GM18526 (cell line): Measurements from ENCODE around the gene ARHGAP26.
A peak's percentile ranks its signal among the peaks of the same experiment; 100 is the strongest.

Experiments
- POLR2A ChIP-seq: IDR thresholded peaks from 3 replicates; pipeline ENCODE4 v1.6.1; 2011; ENCODE audit not compliant: insufficient read length; ENCODE audit errors: extremely low read depth

The ARHGAP26 gene

DNA sequence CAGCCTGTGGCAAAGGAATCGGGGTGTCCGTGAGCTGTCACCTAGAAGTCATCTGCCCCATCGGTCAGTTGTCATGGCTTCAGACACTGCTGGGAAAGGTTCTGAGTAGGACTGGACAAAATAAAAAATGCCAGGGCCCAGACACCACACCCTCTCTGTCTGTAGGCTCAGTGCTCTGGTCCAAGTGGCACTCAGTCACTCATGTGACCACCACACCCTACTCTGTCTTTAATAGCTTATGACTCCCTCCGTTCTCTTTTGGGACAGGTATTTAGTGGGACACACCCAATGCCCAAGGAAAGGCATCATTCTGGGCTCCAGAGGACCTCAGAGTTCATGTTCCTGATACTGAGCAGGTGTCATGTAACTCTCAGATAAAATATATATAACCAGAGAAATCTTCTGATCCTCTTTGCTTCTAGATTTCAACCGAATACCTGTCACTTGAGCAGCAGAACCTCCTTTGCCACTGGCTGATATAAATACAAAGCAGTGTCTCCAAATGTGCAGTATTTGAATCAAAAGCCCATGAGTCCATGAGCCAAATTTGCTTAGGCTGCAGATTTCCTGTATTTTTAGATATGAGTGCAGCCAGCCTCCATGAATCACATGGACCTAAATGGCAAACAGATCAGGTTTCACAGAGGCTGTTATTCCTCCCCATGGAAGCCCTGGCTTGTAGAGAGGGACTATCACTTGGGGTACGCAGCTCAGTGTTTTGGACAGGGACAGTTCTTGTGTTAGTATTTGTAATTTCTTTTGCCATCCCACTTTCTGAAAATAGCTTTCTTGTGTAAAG lies 272.0 kb downstream of the ARHGAP26 start:
- TF ChIP-seq POLR2A = no peak

- TF ChIP-seq POLR2A = no peak
Measured at GRCh38 chr5:143044265-143044664, 274.1 kb downstream of the ARHGAP26 start.

DNA sequence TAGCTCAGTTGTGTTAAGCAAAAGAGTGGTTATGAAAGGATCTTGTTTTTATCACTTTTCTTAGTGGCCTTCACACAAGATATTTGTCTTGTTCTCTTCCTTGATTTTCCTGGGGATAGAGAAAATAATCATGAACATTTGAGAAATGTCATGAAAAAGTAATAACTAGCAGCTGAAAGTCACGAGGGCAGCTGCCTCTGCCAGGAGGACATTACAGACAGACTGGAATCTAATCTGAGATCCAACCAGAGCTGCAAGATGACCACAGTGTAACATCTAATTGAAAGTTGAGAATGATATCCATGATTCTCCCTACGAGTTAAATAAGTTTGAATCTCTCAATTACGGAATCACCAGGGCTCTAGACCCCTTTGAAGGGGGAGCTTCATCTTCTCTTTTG lies 274.9 kb downstream of the ARHGAP26 start:
- TF ChIP-seq POLR2A = no peak

DNA sequence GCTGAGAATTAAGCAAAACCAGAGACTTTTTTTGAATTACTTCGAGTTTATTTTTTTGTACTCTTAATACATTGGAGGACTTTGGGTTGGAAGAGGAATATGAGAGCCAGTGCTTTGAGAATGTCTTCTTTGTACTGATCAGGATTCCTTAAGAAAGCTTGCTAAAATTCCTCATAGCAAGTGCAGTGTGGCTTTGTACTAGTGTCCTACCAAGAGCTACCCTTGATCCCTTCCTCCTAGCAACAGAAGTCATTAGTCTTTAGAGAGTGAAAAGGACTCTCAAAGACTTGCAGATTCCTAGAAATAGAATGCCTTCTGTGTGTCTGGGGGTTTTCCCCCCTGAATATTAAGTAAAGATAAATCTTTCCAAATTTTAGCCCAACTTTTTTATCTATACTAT lies 276.1 kb downstream of the ARHGAP26 start:
- TF ChIP-seq POLR2A = no peak

DNA sequence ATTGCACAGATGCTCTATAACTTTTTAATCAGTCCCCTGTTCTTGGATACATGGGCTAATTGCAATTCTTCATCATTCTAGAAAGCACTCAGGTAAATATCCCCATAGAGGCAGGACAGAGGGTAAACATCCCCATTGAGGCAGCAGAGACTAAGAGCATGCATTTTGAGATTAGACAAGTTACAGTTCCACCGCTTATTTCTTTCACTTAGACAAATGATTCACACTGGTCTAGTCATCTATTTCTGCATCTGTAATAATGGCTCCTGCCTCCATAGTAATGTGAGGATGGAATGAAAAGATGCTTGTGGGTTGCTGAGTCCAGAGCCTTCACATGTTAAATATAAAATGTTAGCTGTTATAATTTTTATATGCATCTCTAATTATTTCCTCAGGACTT lies 276.9 kb downstream of the ARHGAP26 start:
- no peak for TF ChIP-seq POLR2A

GRCh38 chr5:143050183-143050582 lies 280.0 kb downstream of the ARHGAP26 start:
- no peak for TF ChIP-seq POLR2A

DNA sequence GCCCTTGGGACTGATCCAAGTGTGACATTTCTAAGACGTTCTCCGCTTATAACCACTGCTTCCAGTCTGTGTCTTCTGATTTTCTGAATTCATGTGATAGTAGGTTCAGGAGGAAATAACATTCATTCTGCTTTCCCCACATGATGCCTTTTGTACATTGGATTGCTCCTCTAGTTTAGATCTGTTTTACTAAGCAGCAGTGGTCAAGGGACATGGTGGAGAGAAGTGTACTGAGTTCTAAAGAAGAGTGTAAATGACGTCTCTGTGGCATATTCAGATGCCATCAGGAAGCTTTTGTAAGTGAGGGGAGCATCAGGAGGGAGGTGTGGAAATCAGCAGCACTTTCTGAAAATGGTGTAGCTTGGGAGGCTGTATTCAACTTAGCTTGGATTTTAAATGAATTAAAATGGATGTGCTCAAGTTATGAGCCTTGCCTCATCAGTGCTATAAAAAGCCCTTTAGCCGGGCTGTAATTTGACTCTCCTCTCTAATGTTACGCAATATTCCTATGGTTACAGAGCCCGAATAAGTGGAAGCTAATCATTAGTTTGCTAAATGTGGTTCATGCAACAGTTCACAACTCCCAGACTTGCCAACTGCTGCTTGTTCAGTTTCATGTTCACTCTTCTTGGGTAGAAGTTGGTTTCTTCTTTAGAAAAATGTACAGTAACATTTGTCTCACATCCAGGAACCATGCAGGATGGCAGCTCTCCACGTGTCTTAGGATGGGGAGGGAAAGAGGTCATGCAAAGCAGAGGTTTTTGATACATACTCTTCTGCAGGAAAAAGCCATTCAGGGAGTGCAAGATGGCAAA lies 281.3 kb downstream of the ARHGAP26 start:
- TF ChIP-seq POLR2A = no peak

- no peak for TF ChIP-seq POLR2A
Measured at GRCh38 chr5:143052967-143053682, 282.9 kb downstream of the ARHGAP26 start.

- no peak for TF ChIP-seq POLR2A
Measured at GRCh38 chr5:143053780-143054179, 283.6 kb downstream of the ARHGAP26 start.

DNA sequence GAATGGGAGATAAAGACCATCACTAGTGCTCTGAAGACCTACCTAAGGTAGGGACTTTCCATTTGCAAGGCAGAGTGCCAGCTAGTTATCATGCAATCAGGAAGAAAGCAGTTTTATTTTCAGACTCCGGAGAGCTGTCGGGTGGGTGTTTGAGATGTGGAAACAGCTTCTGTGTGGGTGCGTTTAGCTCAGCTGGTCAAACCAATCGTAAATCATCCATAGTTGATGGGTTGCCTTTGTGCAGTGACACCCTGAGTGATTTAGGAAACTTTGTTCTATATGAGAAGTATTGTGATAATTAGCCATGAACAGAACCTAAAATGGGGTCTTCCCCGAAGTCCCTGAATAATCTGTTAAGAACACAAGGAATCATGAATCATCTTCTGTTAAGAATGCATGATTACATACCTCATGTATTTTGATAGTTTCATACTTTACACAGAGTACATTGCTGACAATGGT lies 284.3 kb downstream of the ARHGAP26 start:
- TF ChIP-seq POLR2A = peak; percentile 33

DNA sequence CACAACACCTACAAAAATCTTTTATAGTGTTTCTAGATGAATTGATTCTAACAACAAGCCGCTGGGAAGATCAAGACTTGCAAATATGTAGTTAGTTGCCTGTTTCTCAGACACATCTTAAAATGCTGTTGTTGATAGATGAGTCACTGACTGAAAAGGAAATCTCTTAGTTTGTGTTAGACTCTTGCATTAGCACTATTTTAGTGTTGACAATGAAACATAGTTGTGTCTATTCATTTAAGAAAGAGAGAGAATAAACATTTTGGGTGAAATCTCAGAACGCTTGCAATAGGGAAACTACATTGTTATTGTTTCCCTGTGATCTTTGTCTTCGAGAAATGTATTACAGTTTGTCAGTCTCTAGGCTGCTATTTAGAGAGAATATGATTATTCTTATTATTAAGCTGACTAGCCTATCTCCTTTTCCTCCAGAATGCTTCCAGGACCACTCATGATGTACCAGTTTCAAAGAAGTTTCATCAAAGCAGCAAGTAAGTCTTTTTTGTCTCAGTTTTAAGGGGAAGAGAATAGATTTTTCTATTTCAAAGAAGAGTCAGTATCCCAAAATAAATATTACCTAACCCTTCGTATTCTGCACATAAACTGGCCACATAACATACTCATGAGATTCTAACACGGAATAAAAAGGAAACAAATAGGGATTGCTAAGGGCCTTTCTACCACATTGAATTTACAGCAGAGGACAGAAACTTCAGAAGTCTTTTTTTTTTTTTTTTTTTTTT lies 285.6 kb downstream of the ARHGAP26 start:
- TF ChIP-seq POLR2A = no peak

- TF ChIP-seq POLR2A = no peak
Measured at GRCh38 chr5:143056339-143056704, 286.1 kb downstream of the ARHGAP26 start.

DNA sequence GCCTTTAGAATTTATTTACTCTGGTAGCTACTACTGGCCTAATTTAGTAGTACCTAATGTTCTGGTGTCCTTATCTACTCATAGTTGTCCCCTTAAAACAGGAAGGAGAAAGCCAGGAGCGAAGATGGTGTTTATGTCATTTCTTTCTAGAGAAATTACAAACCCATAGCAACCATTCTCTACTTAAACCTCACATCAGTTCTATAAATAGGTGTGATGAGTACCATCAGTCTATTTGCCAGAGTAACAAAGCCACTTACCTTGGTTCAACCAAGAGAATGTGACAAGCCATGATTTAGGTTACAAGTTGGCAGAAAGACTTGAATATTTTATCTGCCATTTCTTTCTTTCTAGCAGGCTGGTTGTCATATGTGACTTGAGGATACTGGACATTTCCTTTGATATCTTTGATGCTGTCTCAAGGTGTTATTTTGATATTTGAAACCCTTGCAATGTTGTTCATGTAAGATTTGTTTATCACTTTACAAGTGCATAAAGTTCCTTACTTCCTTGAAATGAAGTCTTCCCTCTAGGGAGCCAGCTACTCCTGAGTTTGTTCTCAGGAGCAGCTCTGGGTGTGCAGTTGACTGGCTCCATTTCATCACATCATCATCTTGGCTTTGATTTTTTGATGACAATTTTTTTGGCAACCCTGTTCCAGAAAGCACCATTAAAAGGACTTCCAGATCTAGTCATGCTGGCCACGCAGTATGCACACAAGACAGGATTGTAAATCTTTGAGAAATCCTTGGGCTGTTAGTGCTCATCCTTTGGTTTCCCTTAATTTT lies 286.8 kb downstream of the ARHGAP26 start:
- TF ChIP-seq POLR2A = no peak

GRCh38 chr5:143057580-143057999 lies 287.4 kb downstream of the ARHGAP26 start:
- no peak for TF ChIP-seq POLR2A
